ENCODE measurements around the gene SH3BP4. TPM values are rescaled to one million over a fixed set of nuclear protein-coding genes. Genes with fewer than 3 reads are reported as not detected.

Gene SH3BP4
- total RNA-seq, 1 experiment from 2014 or later = 89.1 TPM

GRCh38 chr2:234998404-234999211, 46.8 kb downstream of the SH3BP4 start:
- peak; percentile 79 for DNase-seq (ENCODE audit: low read depth)

- DNase-seq (ENCODE audit: low read depth) = no peak
Observed at GRCh38 chr2:234999740-235000425, 48.1 kb downstream of the SH3BP4 start.

- no peak for DNase-seq (ENCODE audit: low read depth)
Observed at GRCh38 chr2:235000426-235001236, 48.8 kb downstream of the SH3BP4 start.

GRCh38 chr2:235001237-235002133, 49.7 kb downstream of the SH3BP4 start:
- no peak for DNase-seq (ENCODE audit: low read depth)

GRCh38 chr2:235002198-235003095, 50.6 kb downstream of the SH3BP4 start:
- peak; percentile 63 for DNase-seq (ENCODE audit: low read depth)

GRCh38 chr2:235003096-235003775, 51.4 kb downstream of the SH3BP4 start:
- DNase-seq (ENCODE audit: low read depth) = no peak

- DNase-seq (ENCODE audit: low read depth) = no peak
Observed at GRCh38 chr2:235004329-235004903, 52.6 kb downstream of the SH3BP4 start.

GRCh38 chr2:235005023-235005422, 53.2 kb downstream of the SH3BP4 start:
- no peak for DNase-seq (ENCODE audit: low read depth)

- no peak for DNase-seq (ENCODE audit: low read depth)
Observed at GRCh38 chr2:235005603-235006259, 53.9 kb downstream of the SH3BP4 start.

- no peak for DNase-seq (ENCODE audit: low read depth)
Observed at GRCh38 chr2:235006461-235006860, 54.6 kb downstream of the SH3BP4 start.

GRCh38 chr2:235006986-235007385, 55.2 kb downstream of the SH3BP4 start:
- no peak for DNase-seq (ENCODE audit: low read depth)

- no peak for DNase-seq (ENCODE audit: low read depth)
Observed at GRCh38 chr2:235007664-235008457, 56.0 kb downstream of the SH3BP4 start.

GRCh38 chr2:235008584-235009044, 56.8 kb downstream of the SH3BP4 start:
- no peak for DNase-seq (ENCODE audit: low read depth)

GRCh38 chr2:235009081-235009480, 57.3 kb downstream of the SH3BP4 start:
- no peak for DNase-seq (ENCODE audit: low read depth)

GRCh38 chr2:235010117-235010714, 58.4 kb downstream of the SH3BP4 start:
- DNase-seq (ENCODE audit: low read depth) = no peak

- DNase-seq (ENCODE audit: low read depth) = no peak
Observed at GRCh38 chr2:235011607-235011928, 59.8 kb downstream of the SH3BP4 start.

GRCh38 chr2:235011929-235012631, 60.3 kb downstream of the SH3BP4 start:
- no peak for DNase-seq (ENCODE audit: low read depth)
